HG03558 (cell line): ENCODE data around the gene TUBB.
"Not testable (repeated sequence)": the region's sequence is repeated elsewhere in the genome, so short reads cannot be mapped to it uniquely, and the experiment has no call there.

Source experiments
- ATAC-seq: cut with Tn5 transposase; IDR thresholded peaks from one replicate; pipeline ENCODE4 v1.9.1; 2021; ENCODE audit warnings: moderate number of reproducible peaks; ENCODE audit not compliant: unreplicated experiment; ENCODE audit errors: extremely low read depth

Gene TUBB

GRCh38 chr6:30717129-30717844 is 2.9 kb upstream of the TUBB start, which contains the start of gene MDC1:
TSS of gene MDC1 (minus strand) at chr6:30717281. CDS start at chr6:30715175, 2,106 bp downstream.
- ATAC-seq: peak; percentile 34

DNA sequence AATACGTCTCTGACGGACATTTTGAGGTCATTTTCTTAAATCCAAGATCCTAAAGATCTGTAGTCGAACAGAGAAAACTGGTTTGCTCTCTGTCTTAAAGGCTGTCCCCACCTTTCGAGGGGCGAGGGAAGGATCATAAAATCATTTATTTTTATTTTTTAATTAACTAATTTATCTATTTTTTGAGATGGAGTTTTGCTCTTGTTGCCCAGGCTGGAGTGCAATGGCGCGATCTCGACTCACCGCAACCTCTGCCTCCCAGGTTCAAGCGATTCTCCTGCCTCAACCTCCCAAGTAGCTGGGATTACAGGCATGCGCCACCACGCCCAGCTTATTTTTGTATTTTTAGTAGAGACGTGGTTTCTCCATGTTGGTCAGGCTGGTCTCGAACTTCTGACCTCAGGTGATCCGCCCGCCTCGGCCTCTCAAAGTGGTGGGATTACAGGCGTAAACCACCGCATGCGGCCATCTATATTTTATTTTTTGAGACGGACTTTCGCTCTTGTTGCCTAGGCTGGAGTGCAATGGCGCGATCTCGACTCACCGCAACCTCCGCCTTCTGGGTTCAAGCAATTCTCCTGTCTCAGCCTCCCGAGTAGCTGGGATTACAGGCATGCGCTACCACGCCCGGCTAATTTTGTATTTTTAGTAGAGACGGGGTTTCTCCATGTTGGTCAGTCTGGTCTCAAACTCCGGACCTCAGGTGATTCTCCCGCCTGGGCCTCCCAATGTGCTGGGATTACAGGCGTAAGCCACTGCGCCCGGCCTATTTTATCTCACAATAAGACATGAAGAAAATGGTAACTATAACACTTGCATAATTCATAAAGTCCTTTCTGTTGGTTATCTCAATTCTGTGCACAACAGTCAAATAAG is 2.1 kb upstream of the TUBB start:
- not testable (repeated sequence) for ATAC-seq

- ATAC-seq: no peak
Measured at GRCh38 chr6:30719356-30719755, 796 bp upstream of the TUBB start.

- no peak for ATAC-seq
Measured at GRCh38 chr6:30720738-30721197, 616 bp downstream of the TUBB start.

GRCh38 chr6:30721198-30722024 is 1.3 kb downstream of the TUBB start:
- no peak for ATAC-seq

DNA sequence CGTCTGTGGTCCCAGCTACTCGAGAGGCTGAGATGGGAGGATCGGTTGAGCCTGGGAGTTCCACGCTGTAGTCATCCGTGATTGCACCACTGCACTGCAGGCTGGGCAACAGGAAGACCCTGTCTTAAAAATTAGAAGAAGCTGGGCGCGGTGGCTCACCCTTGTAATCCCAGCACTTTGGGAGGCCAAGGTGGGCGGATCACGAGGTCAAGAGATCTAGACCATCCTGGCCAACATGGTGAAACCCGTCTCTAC is 1.8 kb downstream of the TUBB start:
- ATAC-seq: not testable (repeated sequence)

DNA sequence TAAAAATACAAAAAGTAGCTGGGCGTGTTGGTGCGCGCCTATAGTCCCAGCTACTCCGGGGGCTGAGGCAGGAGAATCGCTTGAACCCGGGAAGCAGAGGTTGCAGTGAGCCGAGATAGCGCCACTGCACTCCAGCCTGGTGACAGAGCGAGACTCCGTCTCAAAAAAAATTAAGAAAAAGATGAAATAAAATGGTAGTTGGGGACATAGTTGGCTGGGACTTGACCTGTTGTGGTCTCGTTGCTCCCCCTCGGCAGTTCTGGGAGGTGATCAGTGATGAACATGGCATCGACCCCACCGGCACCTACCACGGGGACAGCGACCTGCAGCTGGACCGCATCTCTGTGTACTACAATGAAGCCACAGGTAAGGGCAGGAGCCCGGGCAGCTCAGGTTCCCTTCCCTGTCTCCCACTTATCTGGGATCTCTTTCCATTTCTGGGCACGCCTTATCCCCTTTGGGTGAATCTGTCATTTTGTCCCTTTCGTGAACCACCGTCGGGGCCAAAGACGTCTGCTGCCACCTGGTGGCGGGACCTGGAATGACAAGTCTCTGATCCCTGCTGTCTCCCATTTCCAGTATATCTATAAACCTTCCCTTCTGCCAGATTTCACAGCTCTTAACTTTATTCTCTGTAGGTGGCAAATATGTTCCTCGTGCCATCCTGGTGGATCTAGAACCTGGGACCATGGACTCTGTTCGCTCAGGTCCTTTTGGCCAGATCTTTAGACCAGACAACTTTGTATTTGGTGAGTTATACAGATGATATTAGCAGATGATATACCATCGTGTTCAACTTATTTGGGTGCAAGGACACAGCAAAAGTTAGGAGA is 2.3 kb downstream of the TUBB start:
- ATAC-seq: no peak

DNA sequence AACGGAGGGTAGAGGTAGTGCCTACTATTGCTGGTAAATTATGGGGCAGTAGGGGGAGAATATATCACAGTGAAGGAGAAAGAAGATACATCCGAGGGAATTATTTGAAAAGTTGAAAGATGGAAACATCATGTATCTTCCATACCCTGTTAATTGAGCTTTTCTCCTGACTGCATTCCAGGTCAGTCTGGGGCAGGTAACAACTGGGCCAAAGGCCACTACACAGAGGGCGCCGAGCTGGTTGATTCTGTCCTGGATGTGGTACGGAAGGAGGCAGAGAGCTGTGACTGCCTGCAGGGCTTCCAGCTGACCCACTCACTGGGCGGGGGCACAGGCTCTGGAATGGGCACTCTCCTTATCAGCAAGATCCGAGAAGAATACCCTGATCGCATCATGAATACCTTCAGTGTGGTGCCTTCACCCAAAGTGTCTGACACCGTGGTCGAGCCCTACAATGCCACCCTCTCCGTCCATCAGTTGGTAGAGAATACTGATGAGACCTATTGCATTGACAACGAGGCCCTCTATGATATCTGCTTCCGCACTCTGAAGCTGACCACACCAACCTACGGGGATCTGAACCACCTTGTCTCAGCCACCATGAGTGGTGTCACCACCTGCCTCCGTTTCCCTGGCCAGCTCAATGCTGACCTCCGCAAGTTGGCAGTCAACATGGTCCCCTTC is 3.1 kb downstream of the TUBB start:
- not testable (repeated sequence) for ATAC-seq

DNA sequence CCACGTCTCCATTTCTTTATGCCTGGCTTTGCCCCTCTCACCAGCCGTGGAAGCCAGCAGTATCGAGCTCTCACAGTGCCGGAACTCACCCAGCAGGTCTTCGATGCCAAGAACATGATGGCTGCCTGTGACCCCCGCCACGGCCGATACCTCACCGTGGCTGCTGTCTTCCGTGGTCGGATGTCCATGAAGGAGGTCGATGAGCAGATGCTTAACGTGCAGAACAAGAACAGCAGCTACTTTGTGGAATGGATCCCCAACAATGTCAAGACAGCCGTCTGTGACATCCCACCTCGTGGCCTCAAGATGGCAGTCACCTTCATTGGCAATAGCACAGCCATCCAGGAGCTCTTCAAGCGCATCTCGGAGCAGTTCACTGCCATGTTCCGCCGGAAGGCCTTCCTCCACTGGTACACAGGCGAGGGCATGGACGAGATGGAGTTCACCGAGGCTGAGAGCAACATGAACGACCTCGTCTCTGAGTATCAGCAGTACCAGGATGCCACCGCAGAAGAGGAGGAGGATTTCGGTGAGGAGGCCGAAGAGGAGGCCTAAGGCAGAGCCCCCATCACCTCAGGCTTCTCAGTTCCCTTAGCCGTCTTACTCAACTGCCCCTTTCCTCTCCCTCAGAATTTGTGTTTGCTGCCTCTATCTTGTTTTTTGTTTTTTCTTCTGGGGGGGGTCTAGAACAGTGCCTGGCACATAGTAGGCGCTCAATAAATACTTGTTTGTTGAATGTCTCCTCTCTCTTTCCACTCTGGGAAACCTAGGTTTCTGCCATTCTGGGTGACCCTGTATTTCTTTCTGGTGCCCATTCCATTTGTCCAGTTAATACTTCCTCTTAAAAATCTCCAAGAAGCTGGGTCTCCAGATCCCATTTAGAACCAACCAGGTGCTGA is 3.9 kb downstream of the TUBB start:
- not testable (repeated sequence) for ATAC-seq

- no peak for ATAC-seq
Measured at GRCh38 chr6:30724906-30725667, 4.9 kb downstream of the TUBB start.

DNA sequence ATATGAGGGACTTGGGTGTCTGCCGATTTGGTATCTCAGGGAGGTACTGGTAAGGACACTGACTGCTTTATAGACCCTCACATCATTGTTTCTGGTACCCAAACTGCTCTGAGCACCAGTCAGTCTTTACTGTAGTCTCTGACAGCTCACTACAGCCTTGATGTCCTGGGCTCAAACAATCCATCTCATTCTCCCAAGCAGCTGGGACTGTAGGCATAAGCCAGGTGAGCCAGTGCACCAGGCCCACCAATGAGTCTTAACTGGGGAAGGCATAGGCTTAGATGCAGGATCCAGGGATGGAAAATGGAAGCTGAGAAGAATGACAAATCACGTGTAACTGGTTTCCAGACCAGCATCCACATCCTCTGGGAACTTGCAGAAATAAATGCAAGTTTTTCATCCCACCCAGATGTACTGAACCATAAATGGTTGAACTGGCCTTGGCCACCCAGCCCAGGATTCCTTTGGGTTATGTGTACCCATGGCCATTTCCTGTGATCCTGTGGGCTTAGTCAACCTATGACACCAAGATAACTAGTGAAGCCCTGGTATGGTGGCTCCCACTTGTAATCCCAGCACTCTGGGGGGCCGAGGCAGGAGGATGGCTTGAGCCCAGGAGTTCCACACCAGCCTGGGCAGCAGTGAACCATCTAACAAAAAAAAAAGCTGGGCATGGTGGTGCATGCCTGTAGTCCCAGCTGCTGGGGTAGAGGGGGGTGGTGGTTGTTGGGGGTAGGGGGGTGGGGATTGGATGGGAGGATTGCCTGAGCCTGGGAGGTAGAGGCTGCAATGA is 5.8 kb downstream of the TUBB start:
- no peak for ATAC-seq

DNA sequence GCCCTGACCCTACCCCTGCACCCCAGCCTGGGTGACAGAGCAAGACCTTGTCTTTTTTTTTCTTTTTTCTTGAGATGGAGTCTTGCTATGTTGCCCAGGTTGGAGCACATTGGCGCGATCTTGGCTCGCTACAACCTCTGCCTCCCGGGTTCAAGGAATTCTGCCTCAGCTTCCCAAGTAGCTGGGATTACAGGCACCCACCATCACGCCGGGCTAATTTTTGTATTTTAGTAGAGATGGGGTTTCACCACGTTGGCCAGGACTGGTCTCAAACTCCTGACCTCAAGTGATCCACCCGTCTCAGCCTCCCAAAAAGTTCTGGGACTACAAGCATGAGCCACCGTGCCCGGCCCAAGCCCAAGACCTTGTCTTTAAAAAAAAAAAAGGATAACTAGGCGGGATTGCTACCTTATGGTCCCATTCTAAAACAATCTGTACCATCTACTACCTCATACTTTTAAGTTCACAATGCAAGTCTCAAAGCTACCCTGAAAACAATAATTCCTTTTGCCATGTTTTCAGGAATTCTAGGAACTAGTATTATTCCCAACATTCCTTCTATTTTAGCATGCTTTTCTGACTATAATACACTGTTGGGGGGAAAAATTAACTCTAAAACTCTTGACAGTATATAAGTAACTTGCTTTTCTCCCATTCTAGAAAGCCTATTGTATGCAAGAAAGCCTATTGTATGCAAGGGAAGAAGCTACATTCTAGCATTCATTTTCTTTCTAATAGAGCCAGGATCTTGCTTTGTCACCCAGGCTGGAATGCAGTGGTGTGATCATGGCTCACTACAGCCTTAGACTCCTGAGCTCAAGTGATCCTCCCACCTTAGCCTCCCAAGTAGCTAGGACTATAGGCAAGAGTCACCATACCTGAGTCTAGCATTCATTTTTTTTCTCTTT is 6.6 kb downstream of the TUBB start:
- no peak for ATAC-seq

DNA sequence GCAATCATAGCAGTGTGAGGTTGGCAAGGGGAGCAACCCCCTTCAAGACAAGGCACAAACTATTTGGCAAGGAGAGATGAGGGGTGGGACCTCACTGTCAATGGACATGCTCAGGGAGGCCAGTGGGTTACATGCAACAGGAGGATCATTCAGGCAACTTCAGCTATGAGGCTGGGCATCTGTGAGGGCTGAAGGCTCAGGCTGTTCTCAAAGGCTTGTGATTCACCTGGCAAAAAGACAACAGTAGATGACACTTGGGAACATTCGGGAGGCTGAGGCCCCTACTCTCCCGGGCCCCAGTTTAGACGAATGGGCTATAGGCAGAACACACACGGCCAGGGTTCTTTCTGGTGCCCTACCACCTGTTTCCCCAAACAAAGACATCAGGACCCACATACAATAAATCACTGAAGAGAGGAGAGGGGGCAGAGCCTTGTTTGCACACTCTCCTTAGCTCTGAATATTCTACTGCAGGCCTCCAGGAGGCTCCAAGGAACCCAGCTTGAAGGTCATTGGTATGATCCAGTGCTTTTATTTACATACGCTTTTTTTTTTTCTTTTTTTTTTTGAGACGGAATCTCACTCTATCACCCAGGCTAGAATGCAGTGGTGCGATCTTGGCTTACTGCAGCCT is 7.9 kb downstream of the TUBB start:
- ATAC-seq: no peak

DNA sequence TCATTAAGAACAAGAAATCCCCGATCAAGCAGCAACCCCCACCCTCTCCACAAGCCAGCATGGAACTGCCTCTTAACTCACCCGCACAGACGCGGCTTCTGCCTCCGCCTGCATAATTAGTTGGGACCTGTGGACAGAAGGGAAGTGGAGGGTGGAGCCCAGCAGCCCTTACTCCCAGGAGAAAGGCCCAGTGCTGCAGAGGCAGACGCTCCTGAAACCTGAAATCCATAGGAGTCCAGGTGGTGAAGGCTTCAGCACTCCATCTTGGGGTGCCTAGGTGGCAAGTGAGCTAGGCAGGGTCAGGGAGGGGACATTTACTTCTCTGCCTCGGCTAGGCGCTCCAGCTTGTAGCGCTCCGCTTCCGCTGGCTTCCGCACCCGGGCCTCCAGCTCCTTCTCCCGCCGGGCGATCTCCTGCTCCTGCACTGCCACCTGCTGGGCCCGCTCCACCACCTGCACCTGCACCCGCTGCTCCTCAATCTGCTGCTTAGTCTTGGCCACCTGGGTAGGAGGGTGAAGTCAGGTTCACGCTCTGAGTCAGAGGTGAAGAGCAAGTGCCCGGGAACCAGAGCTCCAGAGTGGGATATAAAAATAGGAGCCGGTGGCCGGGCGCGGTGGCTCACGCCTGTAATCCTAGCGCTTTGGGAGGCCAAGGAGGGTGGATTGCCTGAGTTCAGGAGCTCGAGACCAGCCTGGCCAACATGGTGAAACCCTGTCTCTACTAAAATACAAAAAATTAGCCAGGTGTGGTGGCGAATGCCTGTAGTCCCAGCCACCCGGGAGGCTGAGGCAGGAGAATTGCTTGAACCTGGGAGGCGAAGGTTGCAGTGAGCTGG is 10.7 kb downstream of the TUBB start:
- ATAC-seq: no peak
